ENCODE data around the gene SLC28A2.
"Not testable (repeated sequence)": the region's sequence is repeated elsewhere in the genome, so short reads cannot be mapped to it uniquely, and the experiment has no call there.

Gene SLC28A2

DNA sequence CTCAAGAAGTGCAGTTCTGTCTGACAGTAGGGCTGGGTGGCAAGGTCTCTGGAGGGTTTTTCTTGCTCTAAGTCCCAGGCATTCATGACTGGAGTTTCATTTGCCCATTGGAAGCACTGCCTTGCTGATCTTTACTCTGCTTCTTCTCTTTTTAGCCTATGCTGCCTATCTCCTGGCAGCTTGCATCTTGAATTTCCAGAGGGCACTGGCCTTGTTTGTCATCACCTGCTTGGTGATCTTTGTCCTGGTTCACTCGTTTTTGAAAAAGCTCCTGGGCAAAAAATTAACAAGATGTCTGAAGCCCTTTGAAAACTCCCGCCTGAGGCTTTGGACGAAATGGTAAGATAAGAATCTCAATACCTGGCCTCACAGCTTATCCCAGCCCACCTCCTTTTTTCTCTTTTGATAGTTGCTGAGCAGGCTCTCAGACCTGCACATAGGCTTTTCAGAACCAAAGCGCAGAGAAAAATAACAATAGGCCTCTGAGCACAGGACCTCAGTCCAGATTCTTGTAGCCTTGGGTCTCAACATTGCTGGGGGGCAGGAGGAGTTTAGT is 10.9 kb downstream of the SLC28A2 start:
- DNase-seq = no peak

DNA sequence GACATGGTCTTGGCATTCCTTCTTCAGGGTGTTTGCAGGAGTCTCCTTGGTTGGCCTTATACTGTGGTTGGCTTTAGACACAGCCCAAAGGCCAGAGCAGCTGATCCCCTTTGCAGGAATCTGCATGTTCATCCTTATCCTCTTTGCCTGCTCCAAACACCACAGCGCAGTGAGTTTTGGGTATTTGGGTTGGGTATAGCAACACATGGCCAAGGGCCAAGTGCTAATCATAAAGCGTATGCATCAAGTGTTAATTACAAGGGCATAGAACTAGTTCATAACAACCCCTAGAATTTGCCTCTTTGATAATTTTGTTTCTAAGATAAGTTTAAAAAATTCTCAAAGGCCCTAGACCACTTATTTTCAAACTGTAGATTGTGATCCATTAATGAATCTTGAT is 11.8 kb downstream of the SLC28A2 start:
- no peak for DNase-seq

DNA sequence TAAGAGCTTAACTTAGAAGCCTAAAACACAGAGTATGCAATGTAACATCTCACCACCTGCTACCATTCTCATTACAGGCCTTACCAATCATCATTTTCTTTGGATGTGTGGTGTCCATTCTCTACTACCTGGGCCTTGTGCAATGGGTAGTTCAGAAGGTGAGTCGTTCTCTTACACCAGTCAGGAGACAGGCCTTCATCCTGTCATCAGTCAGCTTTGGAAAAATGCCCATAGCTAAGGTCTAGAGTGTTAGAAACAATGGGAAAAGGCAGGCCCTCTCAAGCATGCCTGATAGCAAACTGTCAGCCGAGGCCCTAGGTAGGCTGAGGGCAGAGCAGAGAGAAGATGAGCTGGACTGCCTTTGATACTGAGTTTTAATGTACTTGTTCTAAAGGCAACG is 13.5 kb downstream of the SLC28A2 start:
- DNase-seq = no peak

DNA sequence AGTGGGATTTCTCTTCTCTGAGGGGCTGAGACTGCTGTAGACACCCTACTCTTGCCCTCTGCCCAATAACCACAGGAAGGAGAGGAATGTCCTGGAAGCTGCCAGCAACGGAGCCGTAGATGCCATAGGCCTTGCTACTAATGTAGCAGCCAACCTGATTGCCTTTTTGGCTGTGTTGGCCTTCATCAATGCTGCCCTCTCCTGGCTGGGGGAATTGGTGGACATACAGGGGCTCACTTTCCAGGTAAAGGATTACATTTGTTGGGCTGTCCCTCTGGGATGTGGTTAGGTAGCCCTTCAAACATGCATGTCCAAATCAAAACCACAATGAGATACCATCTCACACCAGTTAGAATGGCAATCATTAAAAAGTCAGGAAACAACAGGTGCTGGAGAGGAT is 16.1 kb downstream of the SLC28A2 start:
- peak; percentile 1 for DNase-seq

GRCh38 chr15:45274636-45275380 is 22.8 kb downstream of the SLC28A2 start:
- DNase-seq = no peak

DNA sequence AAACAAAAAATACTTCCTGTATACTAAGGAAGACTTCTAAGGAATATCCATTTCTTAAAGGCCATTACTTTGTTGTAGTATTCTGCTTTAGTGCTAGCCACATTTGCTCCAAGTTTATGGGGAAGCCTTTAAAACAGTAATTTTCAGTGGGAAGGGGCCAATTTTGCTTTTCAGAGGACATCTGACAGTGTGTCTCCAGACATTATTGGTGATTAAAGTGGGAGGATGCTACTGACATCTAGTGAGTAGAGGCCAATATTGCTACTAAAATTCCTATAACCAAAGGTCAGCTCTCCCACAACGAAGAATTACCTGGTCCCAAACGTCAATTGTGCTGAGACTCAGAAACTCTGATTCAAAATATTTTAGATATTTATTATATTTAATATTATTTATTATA is 24.8 kb downstream of the SLC28A2 start:
- DNase-seq = no peak

- peak; percentile 92 for DNase-seq
Measured at GRCh38 chr15:45279024-45279698, 27.1 kb downstream of the SLC28A2 start.

DNA sequence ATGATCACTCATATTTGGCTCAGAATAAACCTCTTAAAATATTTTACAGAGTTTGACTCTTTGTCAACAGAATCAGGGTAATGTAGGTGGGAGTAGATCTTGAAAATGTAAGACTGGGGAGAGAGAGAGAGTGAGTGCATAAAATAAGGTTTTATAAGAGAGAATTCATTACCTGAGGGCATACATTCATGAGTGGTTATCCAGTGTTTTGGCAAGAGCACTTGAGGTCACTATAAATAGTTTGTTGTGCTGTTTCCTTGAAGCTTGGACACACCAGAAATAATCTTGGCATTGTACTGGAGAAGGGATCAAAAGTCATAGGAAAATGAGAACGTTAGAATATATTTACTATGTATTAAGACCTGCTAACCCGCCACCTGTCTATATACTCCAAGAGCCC is 33.4 kb downstream of the SLC28A2 start:
- no peak for DNase-seq

DNA sequence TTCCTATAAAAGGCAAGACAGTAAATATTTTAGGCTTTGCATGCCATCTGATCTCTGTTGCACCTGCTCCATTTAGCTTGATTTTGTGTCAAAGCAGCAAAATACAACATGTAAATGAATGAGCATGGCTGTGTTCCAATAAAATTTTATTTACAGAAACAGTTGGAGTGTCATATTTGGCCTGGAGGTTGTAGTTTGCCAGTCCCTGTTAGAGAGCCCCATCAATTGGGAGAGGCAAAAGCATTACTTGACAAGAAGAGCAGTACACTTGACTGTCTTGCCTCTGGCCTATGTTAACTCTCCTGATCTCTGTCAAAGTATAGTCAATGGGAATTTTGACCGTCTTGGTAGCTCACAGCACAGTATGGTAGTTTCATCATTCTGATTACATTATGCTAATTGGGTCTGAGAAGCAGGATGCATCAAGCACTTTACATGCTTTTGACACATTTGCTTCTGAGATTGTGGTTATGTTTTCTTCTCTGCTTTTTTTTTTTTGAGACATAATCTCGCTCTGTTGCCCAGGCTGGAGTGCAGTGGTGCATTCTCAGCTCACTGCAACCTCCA is 35.4 kb downstream of the SLC28A2 start:
- DNase-seq = no peak

GRCh38 chr15:45288947-45289346 is 36.9 kb downstream of the SLC28A2 start:
- DNase-seq = no peak

DNA sequence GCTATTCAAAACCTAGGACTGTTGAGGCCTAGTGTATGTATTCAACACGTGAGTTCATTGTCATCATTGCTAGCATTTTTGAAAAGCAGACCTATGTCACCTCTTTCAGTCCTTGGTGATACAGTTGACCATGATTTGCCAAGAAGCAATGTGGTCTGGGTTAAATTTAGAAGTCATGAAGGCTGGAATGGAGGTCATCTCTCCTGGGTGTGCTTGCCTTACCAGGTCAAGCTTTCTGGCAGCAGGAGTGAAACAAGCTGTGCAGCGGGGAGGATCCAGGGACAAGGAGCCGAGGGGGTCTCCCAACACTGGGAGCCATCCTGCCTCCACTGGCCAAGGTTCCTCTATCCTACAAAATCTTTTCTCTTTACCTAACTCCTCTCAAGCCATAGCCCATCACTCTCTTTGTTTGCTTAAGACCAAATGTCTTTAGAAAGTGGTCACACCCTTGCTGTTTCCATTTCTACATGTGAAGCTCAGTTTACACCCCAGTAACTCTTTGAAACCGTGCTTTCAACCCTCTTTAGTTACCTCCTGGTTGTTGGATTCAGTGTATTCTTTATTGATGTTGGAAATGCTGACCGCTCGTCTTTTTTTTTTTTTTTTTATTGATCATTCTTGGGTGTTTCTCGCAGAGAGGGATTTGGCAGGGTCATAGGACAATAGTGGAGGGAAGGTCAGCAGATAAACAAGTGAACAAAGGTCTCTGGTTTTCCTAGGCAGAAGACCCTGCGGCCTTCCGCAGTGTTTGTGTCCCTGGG is 40.0 kb downstream of the SLC28A2 start:
- DNase-seq = no peak

- not testable (repeated sequence) for DNase-seq
Measured at GRCh38 chr15:45293326-45293725, 41.3 kb downstream of the SLC28A2 start.

GRCh38 chr15:45298964-45299378 is 46.9 kb downstream of the SLC28A2 start:
- DNase-seq = not testable (repeated sequence)

- no peak for DNase-seq
Measured at GRCh38 chr15:45304711-45305110, 52.7 kb downstream of the SLC28A2 start.

- no peak for DNase-seq
Measured at GRCh38 chr15:45306105-45306504, 54.1 kb downstream of the SLC28A2 start.

DNA sequence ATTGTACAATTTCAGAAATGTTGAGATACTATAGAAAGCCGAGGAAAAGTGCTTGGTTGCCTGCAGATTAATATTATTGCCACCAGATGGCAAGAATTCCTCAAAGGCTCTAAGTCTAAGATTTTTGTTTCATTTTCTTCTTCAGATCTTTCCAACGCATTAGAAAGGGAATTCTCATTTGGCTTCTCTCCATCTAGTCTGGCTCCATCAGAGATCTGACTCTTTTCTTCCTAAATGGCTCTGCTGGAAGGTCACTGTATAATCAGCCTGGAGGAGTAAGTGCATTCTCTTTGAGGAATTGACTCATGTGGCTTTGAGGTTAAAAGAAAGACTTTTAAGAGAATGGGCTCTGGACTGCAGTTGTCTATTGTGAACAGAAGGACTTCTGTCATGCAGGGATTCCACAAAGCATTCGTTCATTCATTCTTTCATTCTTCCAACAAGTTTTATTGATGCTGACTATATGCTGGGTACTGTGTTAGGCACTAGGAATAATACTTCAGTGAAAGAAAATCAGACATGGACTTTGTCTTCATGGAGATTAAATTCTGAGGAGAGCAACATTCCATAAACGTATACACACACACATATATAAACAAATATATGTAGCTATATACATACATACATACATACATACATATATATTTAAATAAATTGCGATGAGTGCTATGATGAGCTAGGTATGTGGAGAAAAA is 55.3 kb downstream of the SLC28A2 start:
- DNase-seq = no peak

DNA sequence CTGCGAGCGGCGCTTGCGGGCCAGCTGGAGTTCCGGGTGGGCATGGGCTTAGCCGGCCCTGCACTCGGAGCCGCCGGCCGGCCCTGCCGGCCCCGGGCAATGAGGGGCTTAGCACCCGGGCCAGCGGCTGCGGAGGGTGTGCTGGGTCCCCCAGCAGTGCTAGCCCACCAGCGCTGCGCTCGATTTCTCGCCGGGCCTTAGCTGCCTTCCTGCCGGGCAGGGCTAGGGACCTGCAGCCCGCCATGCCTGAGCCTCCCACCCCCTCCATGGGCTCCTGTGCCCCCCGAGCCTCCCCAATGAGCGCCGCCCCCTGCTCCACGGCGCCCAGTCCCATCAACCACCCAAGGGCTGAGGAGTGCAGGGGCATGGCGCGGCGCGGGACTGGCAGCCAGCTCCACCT is 62.1 kb downstream of the SLC28A2 start:
- DNase-seq = not testable (repeated sequence)

GRCh38 chr15:45314960-45315359 is 62.9 kb downstream of the SLC28A2 start:
- no peak for DNase-seq

DNA sequence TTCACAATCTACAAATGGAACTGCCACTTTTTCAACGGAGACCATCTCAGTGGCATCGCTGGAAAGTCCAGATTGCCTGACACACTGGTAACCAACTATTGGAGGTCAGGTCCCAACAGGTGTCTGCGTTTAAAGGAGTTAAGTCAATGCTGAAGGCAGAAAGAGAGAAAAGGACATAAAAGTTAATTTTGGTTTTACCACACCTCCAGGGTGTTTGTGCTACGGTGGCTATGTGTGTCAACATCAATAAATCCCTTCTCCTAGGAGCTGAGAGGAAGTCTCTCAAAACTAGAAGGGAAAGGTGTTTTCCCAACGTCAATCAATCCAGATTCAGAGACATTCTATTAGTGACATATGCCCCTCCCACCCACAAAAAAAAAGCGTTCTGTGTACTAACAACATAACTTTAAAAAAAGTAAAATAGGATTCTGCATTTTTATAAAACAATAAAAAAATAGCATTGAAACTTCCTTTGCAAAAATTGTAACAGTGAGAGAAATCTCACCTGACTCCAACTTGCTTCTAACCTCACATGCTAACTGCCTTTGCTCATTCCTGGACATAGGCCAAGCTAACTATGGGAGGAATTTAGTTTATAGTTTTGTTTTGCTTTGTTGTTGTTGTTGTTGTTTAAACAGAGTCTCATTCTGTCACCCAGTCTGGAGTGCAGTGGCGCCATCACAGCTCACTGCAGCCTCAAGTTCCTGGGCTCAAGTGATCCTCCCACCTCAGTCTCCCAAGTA is 67.6 kb downstream of the SLC28A2 start:
- no peak for DNase-seq

- DNase-seq = no peak
Measured at GRCh38 chr15:45320581-45321205, 68.7 kb downstream of the SLC28A2 start.

- DNase-seq = no peak
Measured at GRCh38 chr15:45326280-45326679, 74.2 kb downstream of the SLC28A2 start.
